Liver (tissue), 9 donors: ENCODE results near the gene OLFML1. TPM values are rescaled to one million over a fixed set of nuclear protein-coding genes. Genes with fewer than 3 reads are reported as not detected.

Experiments used
- DNase-seq: peaks from one replicate; pipeline ENCODE4 v3.0.0-alpha.2; 2017; ENCODE audit warnings: low spot score
- H3K27ac ChIP-seq, 2 donors: one replicate each; pipeline ENCODE4 v1.7.0; 2013; ENCODE audit warnings: inconsistent platforms in 2 of 2, low read length in 2 of 2, control low read depth in 1 of 2, low read depth in 1 of 2, mild to moderate bottlenecking in 1 of 2
- H3K27me3 ChIP-seq, 4 donors: one replicate each; pipeline versions ENCODE4 v1.6.1 to v1.7.0; 2013; ENCODE audit warnings: low read length in 3 of 4, inconsistent platforms in 1 of 4, mild to moderate bottlenecking in 1 of 4, moderate library complexity in 1 of 4; ENCODE audit not compliant: control insufficient read depth in 4 of 4, insufficient read depth in 4 of 4
- H3K36me3 ChIP-seq, 4 donors: one replicate each; pipeline versions ENCODE4 v1.6.1 to v1.7.0; 2013; ENCODE audit warnings: low read length in 3 of 4, mild to moderate bottlenecking in 3 of 4, low read depth in 1 of 4, moderate library complexity in 1 of 4; ENCODE audit not compliant: control insufficient read depth in 4 of 4, insufficient read depth in 3 of 4
- H3K4me1 ChIP-seq, 4 donors: one replicate each; pipeline versions ENCODE4 v1.6.1 to v1.7.0; 2013; ENCODE audit warnings: low read length in 3 of 4, mild to moderate bottlenecking in 3 of 4, moderate library complexity in 1 of 4; ENCODE audit not compliant: control insufficient read depth in 4 of 4, insufficient read depth in 4 of 4
- H3K4me3 ChIP-seq, 3 donors: one replicate each; pipeline versions ENCODE4 v1.6.1 to v1.7.0; 2013; ENCODE audit warnings: low read length in 3 of 3, control low read depth in 1 of 3, low read depth in 1 of 3, mild to moderate bottlenecking in 1 of 3
- H3K9ac ChIP-seq, 2 donors: one replicate each; pipeline ENCODE4 v1.7.0; 2013; ENCODE audit warnings: low read length in 2 of 2, mild to moderate bottlenecking in 2 of 2, moderate library complexity in 2 of 2, control low read depth in 1 of 2, low read depth in 1 of 2
- H3K9me3 ChIP-seq, 4 donors: one replicate each; pipeline versions ENCODE4 v1.6.1 to v1.7.0; 2013; ENCODE audit warnings: low read length in 3 of 4; ENCODE audit not compliant: control insufficient read depth in 4 of 4
- FOXA1 ChIP-seq: IDR thresholded peaks from 2 replicates; pipeline ENCODE4 v1.6.1; 2016; ENCODE audit warnings: antibody characterized with exemption
- FOXA2 ChIP-seq: IDR thresholded peaks from 2 replicates; pipeline ENCODE4 v1.6.1; 2016; ENCODE audit warnings: antibody characterized with exemption
- GABPA ChIP-seq, 2 donors: IDR thresholded peaks in 1 of 2; conservative IDR thresholded peaks in 1 of 2; 2 replicates each; pipeline ENCODE4 v1.6.1; 2016; ENCODE audit warnings: antibody characterized with exemption in 2 of 2, mild to moderate bottlenecking in 1 of 2, moderate library complexity in 1 of 2
- HNF4A ChIP-seq, 2 donors: conservative IDR thresholded peaks; 2 replicates each; pipeline ENCODE4 v1.6.1; 2016; ENCODE audit warnings: antibody characterized with exemption in 2 of 2, mild to moderate bottlenecking in 2 of 2
- HNF4G ChIP-seq: IDR thresholded peaks from 2 replicates; pipeline ENCODE4 v1.6.1; 2016; ENCODE audit warnings: antibody characterized with exemption
- JUND ChIP-seq, 2 donors: IDR thresholded peaks; 2 replicates each; pipeline ENCODE4 v1.6.1; 2016; ENCODE audit warnings: antibody characterized with exemption in 2 of 2
- NR2F2 ChIP-seq: IDR thresholded peaks from 2 replicates; pipeline ENCODE4 v1.6.1; 2016; ENCODE audit warnings: antibody characterized with exemption
- RXRA ChIP-seq, 2 donors: IDR thresholded peaks; 2 replicates each; pipeline ENCODE4 v1.6.1; 2017 to 2018; ENCODE audit warnings: antibody characterized with exemption in 2 of 2, mild to moderate bottlenecking in 1 of 2
- SP1 ChIP-seq: IDR thresholded peaks from 2 replicates; pipeline ENCODE4 v1.6.1; 2018; ENCODE audit warnings: antibody characterized with exemption, mild to moderate bottlenecking
- TAF1 ChIP-seq: conservative IDR thresholded peaks from 2 replicates; pipeline ENCODE4 v1.6.1; 2016; ENCODE audit warnings: antibody characterized with exemption, mild to moderate bottlenecking
- YY1 ChIP-seq: IDR thresholded peaks from 2 replicates; pipeline ENCODE4 v1.6.1; 2016; ENCODE audit warnings: antibody characterized with exemption, mild to moderate bottlenecking
- WGBS: extraction: QIAGEN DNeasy Blood & Tissue Kit; methylation state at CpG from one replicate; pipeline ENCODE4 v1.1.7; 2013; 5-methylcytosine and 5-hydroxymethylcytosine counted together
- polyA plus RNA-seq, 2 donors: library from polyadenylated mRNA; stranded (reverse) in 1 of 2; unstranded in 1 of 2; fragments of 200-250 nt in 1 of 2; fragments of >200 nt in 1 of 2; fragmentation: Nextera tagmentation in 1 of 2; extraction: Ambion mirVana in 1 of 2; gene quantifications; one replicate each; pipeline versions ENCODE4 v1.2.1 to v1.2.3, GENCODE V29; 2013 to 2015
- total RNA-seq, 2 donors: library from RNA; depleted of rRNA; stranded (reverse); fragments of >200 nt; gene quantifications; one replicate each; pipeline ENCODE4 v1.2.3, GENCODE V29; 2014
- TF ChIP-seq, protein P1 (sequence below): IDR thresholded peaks from 2 replicates; pipeline ENCODE4 v1.6.1; 2016; ENCODE audit warnings: antibody characterized with exemption
- TF ChIP-seq, protein P2 (sequence below): IDR thresholded peaks from 2 replicates; pipeline ENCODE4 v1.6.1; 2016; ENCODE audit warnings: antibody characterized with exemption, mild to moderate bottlenecking
- TF ChIP-seq, protein P3 (sequence below): fragments of 150-350 bp; IDR thresholded peaks from 2 replicates; pipeline ENCODE4 v1.5.1; 2017; ENCODE audit warnings: improper control_type of control experiment, low read depth, low read length; ENCODE audit not compliant: missing input control
- TF ChIP-seq, protein P4 (sequence below): IDR thresholded peaks from 2 replicates; pipeline ENCODE4 v1.6.1; 2016; ENCODE audit warnings: antibody characterized with exemption
- donor health status: healthy.
- donor health status: healthy.
- donor health status: healthy.
- donor health status: healthy.
- donor health status: healthy.

The OLFML1 gene
- total and polyA plus RNA-seq, 4 donors: 2.8 to 4.2 (median 2.9) TPM

DNA sequence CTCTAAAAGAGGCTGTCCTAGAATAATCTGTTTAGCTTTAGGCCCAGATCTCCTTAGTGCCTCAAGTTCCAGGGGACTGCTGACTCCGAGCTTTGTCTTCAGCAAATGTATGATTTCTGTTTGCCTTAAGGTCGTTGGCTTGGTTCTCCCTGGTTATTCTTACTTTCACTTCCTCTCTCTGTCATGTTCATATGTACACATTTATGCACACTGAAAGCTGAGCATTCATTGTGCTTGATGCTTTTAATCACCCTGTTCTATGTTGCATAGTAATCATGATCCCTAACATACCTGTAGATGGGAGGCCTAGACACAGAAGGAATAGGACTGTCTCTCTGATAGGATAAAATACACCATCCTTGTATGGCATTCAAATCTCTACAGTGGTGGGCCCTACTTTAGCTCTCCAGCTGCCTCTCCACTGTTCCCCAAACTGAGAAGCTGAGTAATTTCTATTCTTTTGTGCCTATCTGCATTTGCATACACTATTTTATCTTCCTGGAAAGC lies 35.7 kb downstream of the OLFML1 start:
- Histone ChIP-seq H3K9ac (no peak overlapping the region), H3K4me1 (peaks cover 19 to 44% (median 28%) of the 10 kb centered on the region in 4 donors), H3K27me3 (no peaks in the 10 kb centered on the region), H3K9me3 (no peaks in the 10 kb centered on the region), H3K36me3 (no peaks in the 10 kb centered on the region), H3K4me3 (no peak overlapping the region), H3K27ac (peak overlapping the region; percentile 36 to 41)
- no peak for TF ChIP-seq JUND (IDR thresholded peaks at IDR 0.05)
- no peak for TF ChIP-seq RXRA (IDR thresholded peaks at IDR 0.05)
- TF ChIP-seq HNF4G: no peak
- TF ChIP-seq HNF4A (conservative IDR thresholded peaks at IDR 0.05): no peak
- no peak for TF ChIP-seq FOXA1
- TF ChIP-seq, protein P1, sequence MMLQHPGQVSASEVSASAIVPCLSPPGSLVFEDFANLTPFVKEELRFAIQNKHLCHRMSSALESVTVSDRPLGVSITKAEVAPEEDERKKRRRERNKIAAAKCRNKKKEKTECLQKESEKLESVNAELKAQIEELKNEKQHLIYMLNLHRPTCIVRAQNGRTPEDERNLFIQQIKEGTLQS: no peak
- TF ChIP-seq NR2F2: no peak
- no peak for TF ChIP-seq SP1
- TF ChIP-seq, protein P2, sequence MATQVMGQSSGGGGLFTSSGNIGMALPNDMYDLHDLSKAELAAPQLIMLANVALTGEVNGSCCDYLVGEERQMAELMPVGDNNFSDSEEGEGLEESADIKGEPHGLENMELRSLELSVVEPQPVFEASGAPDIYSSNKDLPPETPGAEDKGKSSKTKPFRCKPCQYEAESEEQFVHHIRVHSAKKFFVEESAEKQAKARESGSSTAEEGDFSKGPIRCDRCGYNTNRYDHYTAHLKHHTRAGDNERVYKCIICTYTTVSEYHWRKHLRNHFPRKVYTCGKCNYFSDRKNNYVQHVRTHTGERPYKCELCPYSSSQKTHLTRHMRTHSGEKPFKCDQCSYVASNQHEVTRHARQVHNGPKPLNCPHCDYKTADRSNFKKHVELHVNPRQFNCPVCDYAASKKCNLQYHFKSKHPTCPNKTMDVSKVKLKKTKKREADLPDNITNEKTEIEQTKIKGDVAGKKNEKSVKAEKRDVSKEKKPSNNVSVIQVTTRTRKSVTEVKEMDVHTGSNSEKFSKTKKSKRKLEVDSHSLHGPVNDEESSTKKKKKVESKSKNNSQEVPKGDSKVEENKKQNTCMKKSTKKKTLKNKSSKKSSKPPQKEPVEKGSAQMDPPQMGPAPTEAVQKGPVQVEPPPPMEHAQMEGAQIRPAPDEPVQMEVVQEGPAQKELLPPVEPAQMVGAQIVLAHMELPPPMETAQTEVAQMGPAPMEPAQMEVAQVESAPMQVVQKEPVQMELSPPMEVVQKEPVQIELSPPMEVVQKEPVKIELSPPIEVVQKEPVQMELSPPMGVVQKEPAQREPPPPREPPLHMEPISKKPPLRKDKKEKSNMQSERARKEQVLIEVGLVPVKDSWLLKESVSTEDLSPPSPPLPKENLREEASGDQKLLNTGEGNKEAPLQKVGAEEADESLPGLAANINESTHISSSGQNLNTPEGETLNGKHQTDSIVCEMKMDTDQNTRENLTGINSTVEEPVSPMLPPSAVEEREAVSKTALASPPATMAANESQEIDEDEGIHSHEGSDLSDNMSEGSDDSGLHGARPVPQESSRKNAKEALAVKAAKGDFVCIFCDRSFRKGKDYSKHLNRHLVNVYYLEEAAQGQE: no peak
- TF ChIP-seq, protein P3, sequence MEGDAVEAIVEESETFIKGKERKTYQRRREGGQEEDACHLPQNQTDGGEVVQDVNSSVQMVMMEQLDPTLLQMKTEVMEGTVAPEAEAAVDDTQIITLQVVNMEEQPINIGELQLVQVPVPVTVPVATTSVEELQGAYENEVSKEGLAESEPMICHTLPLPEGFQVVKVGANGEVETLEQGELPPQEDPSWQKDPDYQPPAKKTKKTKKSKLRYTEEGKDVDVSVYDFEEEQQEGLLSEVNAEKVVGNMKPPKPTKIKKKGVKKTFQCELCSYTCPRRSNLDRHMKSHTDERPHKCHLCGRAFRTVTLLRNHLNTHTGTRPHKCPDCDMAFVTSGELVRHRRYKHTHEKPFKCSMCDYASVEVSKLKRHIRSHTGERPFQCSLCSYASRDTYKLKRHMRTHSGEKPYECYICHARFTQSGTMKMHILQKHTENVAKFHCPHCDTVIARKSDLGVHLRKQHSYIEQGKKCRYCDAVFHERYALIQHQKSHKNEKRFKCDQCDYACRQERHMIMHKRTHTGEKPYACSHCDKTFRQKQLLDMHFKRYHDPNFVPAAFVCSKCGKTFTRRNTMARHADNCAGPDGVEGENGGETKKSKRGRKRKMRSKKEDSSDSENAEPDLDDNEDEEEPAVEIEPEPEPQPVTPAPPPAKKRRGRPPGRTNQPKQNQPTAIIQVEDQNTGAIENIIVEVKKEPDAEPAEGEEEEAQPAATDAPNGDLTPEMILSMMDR: no peak
- TF ChIP-seq, protein P4, sequence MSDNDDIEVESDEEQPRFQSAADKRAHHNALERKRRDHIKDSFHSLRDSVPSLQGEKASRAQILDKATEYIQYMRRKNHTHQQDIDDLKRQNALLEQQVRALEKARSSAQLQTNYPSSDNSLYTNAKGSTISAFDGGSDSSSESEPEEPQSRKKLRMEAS: no peak
- TF ChIP-seq TAF1: no peak
- WGBS: under 1% methylated on average over 2 of the region's 2 CpGs
- no peak for DNase-seq

GRCh38 chr11:7522121-7522520 lies 36.8 kb downstream of the OLFML1 start:
- H3K27me3 ChIP-seq: no peaks in the 10 kb centered on the region
- peak overlapping the region; percentile 47 to 97 for H3K27ac ChIP-seq
- no peaks in the 10 kb centered on the region for H3K36me3 ChIP-seq
- no peak for DNase-seq
- H3K9ac ChIP-seq: no peak overlapping the region
- peaks cover 17 to 48% (median 28%) of the 10 kb centered on the region in 4 donors for H3K4me1 ChIP-seq
- no peaks in the 10 kb centered on the region for H3K9me3 ChIP-seq
- 61% methylated on average over 4 of the region's 4 CpGs for WGBS
- no peak overlapping the region for H3K4me3 ChIP-seq
- no peak for TF ChIP-seq YY1
- TF ChIP-seq GABPA (IDR thresholded peaks at IDR 0.05 in 1 of 2, conservative IDR thresholded peaks at IDR 0.05 in 1 of 2): no peak
- TF ChIP-seq, protein P4: no peak
- no peak for TF ChIP-seq TAF1
- no peak for TF ChIP-seq FOXA2
- TF ChIP-seq HNF4G: no peak
- TF ChIP-seq, protein P3: no peak
- no peak for TF ChIP-seq JUND (IDR thresholded peaks at IDR 0.05)
